OCI-LY7 (cell line): Measurements from ENCODE around the gene STARD7.

Source experiments
- CTCF ChIP-seq: fragments of 200-600 bp; sonication (generic); conservative IDR thresholded peaks from 2 replicates; pipeline ENCODE4 v1.5.1; 2014; ENCODE audit warnings: mild to moderate bottlenecking, antibody characterized with exemption, low read length, moderate library complexity, mixed read lengths
- EZH2phosphoT487 ChIP-seq: fragments of 200-600 bp; sonication (generic); IDR thresholded peaks from 2 replicates; pipeline ENCODE4 v1.6.1; 2018; ENCODE audit warnings: low read depth, borderline replicate concordance, mild to moderate bottlenecking, mixed run types, antibody characterized with exemption, low read length, moderate library complexity, mixed read lengths

- TF ChIP-seq CTCF (no peak), EZH2phosphoT487 (no peak)
These were observed 28.1 kb downstream of the STARD7 start for GRCh38 chr2:96180521-96180920.
